ENCODE data around the gene AIF1.
"Not testable (repeated sequence)": the region's sequence is repeated elsewhere in the genome, so short reads cannot be mapped to it uniquely, and the experiment has no call there.

The AIF1 gene

DNA sequence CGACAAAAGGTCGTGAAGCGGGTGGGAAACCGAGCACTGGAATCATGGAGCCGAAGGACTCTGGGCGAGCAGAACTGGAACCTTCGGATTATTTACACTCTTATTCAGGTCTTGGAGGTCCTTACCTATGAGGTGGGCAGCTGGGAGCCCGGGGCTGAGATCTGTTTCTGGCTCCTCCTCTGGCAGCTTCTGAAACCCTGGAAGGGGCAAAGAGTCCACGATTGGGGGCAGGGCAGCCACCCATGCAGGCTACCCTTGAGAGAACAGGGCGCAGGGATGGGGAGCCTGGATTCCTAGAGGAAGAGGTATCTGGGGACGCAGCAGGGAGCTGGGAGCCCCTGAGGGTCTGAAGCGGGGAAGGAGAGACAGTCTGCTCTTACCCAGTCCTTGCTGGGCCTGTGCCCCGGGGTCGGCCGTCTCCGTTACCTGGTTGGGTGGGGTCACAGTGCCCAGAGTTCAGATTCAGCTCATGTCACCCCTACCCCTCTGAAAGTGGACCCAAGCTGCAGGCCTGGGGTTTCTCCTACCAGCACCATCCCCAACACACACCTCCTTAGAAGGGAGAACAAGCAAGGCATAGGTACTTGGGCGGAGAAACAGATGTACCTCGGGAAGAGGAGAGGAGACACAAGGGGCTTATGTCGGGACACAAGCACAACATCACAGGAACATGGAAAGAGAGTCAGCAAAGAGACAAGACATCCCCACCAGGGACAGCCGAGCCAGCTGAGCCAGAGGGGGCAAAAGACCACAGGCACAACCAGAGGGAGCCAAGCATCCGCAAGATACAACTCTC, 33.4 kb upstream of the AIF1 start:
- peak; percentile 47 for DNase-seq

DNA sequence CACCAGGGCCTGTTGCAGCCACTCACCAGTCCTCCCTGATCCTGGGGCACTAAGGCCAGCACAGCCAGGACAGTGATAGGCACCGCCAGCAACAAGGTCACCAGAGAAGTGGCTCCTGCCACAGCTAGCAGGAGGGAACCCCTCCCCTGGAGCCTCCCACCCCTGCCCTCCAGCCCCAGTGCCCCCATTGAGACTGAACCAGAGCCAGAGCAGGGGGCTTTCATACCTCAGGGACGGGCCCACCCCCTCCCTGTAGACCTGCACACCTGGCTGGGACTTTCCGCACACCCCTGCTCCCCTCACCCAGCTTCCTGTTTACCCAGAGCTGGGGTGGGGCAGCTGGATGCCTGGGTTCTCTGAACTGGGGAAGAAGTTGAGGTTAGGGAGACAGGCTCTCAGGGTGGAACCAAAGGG, 32.8 kb upstream of the AIF1 start, which contains the start of gene LTB:
Gene LTB, minus strand, starts transcription at position 195 of the 414 bp plus-strand sequence. Its CDS starts 7 bp downstream, at position 188.
- DNase-seq = peak; percentile 14

DNA sequence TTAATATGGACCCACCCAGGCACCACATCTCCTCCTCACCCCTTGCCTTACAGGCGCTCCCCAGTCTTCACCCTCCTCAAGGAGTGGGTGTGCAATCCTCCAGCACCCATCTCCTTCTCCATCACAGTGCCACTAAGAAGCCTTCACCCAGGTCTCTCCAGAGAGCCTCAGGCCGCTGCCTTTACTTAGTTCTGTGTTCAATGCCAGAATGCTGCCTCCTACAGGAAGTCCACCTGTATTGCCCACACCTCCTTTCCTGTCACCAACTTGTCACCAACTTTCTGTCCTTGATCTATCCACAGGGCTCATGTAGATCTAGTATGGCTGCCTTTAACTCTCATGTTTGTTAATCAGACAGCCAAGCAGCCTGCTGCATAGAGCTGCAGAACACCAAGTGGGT, 29.5 kb upstream of the AIF1 start:
- peak; percentile 36 for DNase-seq

DNA sequence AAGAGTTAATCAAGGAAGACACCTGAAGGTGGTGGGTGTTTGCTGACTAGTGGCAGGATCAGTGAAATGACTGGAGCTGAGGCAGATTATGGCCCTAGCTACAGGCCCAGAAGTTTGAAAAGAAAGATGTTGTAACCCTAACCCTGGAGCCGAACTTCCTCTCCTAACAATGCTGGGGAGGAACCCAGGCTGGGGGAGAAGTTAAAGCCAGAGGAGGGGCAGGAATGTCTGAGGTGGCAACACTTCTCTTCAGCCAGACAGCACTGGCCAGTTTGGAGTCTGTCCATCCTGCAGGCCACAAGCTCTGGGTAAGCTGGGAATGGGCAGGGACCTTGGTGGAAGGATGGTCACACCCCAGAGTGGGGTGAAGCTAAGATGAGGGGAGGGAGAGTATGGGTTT, 29.0 kb upstream of the AIF1 start, which contains the start of gene LST1:
Gene LST1, plus strand, starts transcription at position 270 of the 400 bp plus-strand sequence. CDS start 1,023 bp downstream, outside the sequence.
- DNase-seq = no peak

DNA sequence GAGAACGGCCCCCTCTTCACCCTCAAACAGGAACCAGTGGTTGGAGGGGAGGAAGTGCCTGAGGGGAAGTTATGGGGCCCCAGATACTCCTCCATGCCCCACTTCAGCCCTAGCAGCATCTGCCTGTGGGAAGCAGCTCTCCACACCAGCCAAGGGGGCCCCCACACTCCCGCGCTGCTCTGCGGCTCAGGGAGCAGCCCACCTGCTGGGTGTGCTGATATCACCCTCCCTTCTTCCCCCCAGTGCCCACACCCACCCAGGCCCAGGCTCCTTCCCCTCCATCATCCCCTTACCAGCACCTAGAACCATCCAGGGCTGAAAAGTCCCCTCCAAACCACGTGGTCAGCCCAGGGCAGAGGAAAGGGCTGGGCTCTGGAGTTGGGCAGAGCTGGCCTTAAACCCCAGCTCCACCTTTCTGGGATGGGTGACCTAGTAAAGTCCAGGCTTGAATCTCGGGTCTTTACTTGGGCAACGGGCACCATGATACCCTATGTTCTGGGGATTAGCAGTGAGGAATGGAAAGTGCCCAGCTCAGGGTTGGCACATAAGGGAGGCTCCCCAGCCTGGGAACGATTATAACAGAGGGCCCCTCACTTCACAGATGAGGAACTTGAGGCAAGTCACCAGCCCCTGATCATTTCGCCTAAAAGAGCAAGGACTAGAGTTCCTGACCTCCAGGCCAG, 28.3 kb upstream of the AIF1 start:
- no peak for DNase-seq

DNA sequence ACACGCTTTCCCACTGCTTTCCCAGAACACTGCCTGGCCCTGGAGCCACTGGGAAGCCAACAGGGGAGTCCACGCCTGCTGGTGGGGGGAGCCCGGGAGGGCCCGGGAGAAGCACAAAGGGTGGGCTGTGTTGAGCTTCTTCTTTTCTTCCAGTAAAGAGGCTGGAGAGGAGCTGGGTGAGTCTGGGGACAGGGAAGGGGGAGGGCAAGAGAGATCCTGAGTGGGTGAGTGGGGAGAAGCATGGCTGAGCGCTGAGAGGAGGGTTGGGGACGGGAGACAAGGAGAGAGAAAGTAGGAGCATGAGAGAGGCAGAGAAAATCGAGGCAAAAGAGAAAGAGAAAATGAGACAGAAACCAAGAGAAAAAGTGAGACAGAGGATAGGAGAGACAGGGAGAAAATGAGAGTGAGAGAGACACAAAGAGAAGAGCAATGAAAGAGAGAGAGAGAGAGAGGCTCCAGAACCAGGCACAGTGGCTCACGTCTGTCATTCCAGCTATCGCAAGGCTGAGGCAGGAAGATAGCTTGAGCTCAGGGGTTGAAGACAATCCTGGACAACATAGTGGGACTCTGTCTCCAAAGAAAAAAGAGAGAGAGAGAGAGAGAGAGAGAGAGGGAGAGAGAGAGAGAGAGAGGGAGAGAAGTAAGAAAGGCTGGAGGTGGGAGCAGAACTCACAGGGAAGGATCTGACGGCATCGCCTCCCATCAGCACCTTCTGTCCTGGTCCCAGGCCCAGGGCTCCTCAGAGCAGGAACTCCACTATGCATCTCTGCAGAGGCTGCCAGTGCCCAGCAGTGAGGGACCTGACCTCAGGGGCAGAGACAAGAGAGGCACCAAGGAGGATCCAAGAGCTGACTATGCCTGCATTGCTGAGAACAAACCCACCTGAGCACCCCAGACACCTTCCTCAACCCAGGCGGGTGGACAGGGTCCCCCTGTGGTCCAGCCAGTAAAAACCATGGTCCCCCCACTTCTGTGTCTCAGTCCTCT, 26.9 kb upstream of the AIF1 start:
- DNase-seq = no peak

DNA sequence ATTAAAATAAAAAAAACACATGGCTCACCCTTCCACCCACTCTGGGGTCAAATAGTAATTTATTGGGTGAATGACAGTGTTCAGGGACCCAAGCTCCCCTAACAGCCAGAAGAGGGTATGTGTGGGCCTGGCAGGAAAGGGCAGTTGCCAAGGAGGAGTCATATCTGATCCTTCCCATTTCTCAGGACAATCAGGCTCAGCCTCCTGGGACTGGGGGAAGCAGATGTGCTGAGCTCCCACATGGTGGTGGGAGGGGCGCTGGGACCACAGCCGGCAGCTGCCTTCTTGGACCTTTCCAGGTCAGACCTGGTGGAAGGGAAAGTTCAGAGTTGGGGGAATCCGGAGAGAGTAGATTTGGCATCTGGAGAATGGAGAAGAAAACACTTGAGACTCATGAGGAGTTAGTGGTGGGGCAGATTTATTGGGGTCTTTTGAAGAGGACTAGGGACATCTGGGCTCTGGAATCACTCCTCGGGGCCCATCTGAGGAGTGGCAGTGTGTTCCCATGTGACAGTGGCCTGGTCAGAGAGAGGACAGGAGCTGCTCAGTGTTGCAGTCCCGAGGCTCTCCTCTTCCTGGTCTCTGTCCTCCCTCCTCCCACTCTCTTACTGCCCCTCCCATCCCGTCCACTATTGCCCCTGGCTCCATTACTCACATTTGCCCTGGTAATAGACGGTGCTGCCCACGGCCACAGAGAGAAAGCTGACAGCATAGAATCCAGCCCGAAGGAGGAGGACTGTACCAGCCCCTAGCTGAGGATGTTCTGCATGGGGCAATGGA, 26.0 kb upstream of the AIF1 start:
- DNase-seq = peak; percentile 22

DNA sequence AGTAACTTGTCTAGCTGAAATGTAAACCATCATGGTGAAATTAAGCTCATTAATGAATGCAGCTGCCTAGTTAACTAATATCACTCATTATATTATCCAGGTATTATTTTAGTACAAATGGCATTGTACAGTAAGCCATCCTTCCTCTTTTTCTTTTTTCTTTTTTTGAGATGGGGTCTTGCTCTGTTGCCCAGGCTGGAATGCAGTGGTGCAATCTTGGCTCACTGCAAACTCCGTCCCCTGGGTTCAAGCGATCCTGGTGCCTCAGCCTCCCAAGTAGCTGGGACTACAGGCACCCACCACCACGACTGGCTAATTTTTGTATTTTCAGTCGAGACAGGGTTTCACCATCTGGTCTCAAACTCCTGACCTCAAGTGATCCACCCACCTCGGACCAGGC, 24.3 kb upstream of the AIF1 start:
- not testable (repeated sequence) for DNase-seq

DNA sequence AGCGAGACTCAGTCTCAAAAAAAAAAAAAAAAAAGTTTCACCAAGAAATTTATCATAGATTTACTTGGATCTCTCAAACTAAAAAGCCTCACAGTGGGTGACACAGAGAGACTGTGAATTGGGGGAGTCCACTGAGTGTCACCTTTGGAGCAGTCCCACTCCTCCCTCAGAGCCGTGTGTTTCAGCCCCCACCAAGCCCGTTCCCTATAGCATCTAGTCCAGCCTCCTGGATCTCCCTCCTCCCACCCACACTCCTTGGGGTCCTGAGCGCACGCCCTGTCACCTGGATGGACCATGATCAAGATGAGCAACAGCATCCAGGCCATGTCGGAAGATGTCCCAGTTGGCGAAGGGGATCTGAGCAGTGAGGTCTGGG, 22.6 kb upstream of the AIF1 start:
- DNase-seq = no peak

DNA sequence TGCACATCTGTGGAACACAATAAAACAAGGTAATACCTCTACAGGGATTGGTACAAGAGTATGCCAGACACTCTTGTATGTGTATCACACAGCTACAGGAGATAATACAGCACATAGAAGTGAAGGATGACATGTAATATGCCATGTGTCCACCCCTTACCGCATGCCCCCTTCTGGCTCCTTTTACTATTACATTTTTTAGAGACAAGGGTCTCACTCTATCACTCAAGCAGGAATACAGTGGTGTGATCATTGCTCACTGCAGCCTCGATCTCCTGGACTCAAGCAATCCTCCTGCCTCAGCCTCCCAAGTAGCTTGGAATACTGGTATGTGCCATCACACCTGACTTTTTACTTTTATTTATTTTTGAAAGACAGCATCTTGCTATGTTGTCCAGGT, 18.0 kb upstream of the AIF1 start:
- peak; percentile 68 for DNase-seq

DNA sequence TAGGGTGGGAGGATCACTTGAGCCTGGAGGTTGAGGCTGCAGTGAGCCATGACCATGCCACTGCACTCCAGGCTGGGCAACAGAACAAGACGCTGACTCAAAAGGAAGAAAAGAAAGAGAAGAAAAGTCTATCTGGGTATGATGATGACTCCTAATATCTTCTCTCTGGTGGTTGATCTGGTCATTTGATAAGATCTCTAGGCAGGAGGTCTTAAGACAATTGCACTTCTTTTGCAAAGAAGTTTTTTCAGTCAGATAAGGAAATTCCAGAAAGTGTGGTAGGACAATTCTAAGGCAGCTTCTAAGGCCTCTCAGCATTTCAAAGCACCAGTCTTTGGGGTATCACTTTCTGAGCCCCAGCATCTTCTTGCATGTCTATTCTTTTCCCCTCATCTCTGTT, 7.7 kb upstream of the AIF1 start:
- DNase-seq = no peak

DNA sequence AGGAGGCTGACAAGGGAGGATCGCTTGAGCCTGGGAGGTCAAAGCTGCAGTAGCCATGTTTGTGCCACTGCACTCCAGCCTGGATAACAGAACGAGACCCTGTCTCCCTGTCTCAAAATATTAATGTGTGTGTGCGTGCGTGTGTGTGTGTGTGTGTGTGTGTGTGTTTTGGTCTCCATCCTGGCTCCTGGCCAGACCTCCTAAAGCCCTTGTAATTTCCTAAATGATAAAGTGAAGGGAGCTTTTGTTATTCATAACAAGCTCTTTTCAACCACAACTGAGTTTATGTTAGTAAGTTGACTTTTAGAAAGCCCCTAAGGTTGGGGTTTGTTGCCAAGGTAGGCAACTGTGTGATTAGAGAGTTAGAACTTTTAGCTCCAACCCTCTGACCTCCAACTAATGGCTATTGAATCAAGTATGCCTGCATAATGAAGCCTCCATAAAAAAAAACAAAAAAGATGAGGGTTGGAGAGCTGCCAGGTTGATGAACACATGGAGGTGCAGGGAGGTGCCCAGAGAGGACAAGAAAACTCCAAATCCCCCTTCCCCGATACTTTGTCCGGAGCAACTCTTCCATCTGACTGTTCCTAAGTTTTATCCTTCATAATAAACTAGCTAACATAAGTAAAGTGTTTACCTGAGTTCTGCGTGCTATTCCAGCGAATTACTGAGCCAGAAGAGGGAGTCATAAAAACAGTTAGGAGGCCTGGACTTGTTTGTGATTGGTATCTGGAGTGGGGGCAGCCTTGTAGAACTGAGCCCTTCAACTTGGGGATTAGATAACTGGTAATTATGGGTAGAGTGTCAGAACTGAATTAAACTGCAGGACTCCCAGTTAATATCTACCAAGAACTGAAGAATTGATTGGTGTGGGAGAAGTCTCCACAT, 5.3 kb upstream of the AIF1 start:
- DNase-seq = no peak

DNA sequence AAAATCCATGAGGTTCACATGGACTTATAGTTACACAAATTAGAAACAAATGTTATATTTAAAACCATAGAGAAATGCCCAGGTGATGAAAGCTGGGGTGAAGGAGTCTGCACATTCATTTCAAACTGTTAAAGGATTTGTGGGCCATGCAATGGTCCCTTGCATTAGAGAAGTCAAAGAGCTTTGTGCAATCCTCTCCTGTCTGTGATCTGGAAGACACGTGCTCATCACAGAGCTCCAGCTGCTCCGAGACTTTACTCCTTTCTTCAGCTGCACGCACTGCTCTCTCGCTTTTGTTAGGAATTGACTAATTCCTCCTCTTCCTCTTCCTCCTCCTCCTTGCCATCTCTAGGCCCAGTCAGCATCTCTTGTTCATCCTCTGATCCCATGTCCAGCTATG, 4.1 kb upstream of the AIF1 start:
- DNase-seq = no peak

DNA sequence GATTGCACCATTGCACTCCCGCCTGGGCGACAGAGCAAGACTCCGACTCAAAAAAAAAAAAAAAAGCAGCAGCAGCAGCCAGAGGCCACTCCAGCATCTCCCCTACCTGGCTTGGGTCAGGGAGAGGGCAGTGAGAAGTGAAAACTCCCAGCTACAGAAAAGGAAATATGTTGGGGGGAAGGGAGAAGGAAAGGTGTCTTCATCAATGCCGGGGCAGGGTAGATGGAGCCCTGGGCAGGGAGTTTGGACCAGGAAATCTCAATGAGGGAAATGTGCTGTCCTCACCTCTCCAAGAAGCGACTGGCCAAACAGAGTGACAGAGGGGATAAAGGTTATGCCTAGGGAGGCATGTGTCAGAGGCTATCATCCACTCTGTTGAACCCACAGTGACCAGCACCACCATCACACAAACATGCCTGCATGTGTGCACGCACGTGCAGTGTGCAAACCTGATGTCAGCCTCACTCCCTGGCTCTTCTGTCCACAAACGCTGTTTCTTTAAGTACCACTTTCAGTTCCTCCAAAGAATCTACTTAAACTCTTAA, 887 bp upstream of the AIF1 start:
- no peak for DNase-seq

DNA sequence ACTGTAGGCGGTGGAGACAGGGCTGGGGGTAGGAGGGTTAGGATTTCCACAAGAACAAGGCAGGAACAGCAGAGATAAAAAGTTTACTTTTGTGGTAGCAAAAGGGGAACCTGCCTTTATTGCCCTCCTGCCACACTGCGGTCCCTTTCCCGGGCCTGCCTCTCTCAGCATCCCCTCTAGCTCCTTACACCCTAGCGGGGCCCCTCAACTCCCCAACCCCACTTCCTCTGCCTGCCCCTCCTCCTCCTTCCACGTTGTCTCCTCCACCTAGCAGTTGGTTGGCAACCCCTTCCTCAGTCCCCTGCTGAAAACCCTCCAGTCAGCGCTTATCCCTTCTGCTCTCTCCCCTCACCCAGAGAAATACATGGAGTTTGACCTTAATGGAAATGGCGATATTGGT, 714 bp downstream of the AIF1 start:
- no peak for DNase-seq

DNA sequence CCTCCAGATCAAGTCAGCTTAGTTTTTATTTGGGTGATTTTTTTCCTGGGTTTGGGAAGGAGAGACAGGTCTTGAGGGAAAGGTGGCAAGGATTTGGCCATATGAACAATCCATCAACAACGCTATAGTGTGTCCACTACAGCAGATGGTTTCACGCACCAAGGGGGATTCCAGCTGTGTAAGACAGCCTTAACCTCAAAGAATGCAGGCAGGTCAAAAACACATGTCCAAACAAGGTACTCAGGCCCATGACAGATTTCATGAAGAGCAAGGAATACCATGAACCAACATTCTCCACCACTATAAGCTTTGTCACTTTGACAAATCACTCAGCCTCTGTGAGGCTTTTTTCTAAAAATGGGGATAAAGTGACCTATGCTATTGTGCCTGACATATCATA, 2.0 kb downstream of the AIF1 start:
- DNase-seq = no peak

DNA sequence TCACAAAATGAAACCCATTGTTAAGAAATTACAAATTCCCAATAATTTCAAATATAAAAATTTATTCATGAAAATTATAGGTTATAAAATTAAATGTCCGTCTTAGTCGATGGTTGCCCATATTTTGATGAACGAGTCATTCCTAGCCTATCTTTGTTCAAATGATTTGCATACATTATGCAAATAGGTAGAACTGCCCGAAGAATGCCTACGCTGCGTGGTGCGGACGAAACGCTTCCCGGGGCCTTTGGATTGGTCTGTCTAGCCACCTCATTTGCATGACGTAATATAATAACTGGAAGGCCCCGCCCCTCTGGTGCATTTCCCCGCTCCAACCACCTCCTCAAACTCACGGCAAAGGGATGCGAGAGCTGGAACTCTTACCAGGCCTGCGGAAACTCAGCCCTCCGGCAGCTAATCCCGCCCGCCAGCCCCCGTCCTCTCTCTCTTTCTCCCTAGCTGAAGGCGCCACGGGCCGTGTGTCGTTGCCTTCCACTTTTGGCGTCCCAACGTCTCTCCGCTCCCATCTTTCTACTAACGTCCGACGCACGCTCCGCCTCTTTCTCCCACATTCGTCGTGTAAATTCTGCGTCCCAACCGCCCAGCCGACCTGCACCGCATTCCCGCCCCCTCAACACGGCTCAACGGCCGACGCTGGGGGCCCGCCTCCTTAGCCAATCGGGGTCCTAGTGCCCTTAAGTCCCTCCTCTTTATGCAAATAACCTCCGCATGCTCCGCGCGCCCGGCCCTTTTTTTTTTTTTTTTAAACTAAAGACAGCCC, 5.0 kb downstream of the AIF1 start:
- DNase-seq = peak; percentile 99

DNA sequence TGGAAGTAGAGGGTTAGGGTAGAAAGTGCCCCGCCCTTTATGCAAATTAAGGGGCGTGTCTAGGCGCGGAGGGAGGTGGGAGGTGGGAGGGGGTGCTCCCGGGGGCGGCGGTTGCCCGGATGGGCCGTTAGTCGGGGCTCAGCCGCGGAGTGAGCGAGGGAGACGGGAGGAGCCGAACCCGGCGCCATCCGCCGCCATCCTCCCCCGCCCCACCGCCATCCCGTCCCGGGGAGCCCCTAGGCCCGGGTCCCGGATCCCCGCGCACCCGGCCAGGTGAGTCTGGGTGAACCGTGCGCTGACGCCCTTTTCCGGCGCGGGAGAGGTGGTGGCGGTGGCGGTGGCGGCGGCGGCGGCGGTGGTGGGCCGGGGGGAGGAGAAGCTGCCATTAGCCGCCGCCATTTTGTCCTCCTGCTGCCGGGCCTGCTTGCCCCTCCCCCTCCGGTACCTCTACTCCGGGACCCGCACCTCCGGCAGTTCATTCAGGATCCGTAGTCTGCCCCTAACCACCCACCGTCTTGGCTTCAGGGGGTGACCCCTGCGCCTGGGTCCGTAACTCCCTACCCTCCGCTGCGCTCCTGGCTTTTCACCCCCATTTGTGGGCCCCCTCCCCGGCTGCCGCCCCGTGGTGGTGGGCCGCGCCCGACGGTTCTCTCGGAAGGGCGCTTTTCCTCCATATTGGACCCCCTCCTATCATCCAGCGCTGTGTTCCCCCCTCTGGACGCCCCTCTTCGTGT, 5.7 kb downstream of the AIF1 start, which contains the start of gene PRRC2A:
Gene PRRC2A, plus strand, starts transcription at position 130 of the 734 bp plus-strand sequence. CDS start 2,075 bp downstream, outside the sequence.
- peak; percentile 89 for DNase-seq

DNA sequence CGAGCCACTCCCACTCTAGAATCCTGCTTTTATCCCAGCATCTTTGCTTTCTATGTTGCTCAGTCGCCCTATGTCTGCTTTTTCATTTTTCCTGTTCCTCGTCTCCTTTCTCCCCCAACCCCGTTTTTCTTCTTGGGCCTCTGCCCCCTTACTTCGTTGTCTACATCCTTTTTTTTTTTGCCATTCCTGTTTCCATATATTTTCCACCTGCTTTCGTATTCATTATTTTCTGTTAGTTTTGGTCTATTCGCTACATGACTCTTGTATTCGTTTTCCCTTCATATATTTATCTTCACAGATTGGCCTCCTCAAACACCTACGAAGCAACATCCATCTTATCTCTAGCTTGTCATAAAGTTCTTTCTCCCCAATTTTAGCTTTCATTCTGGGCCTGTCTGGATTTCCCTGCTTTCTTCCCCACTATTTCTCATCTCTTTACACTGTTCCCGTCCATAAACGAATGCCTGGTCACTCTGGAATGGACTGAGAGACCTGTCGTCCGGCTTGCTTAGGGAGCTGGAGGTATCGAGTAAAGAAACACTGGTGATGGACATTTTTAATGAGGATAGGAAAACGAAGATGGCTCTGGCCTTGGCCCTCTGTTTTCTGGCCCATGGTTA, 6.4 kb downstream of the AIF1 start:
- DNase-seq = no peak
